ENCODE measurements around the gene MIEF2. TPM values are rescaled to one million over a fixed set of nuclear protein-coding genes. Genes with fewer than 3 reads are reported as not detected.

The MIEF2 gene
- total and polyA plus RNA-seq, 4 donors, result 2.4 to 13.1 (median 9.3) TPM

DNA sequence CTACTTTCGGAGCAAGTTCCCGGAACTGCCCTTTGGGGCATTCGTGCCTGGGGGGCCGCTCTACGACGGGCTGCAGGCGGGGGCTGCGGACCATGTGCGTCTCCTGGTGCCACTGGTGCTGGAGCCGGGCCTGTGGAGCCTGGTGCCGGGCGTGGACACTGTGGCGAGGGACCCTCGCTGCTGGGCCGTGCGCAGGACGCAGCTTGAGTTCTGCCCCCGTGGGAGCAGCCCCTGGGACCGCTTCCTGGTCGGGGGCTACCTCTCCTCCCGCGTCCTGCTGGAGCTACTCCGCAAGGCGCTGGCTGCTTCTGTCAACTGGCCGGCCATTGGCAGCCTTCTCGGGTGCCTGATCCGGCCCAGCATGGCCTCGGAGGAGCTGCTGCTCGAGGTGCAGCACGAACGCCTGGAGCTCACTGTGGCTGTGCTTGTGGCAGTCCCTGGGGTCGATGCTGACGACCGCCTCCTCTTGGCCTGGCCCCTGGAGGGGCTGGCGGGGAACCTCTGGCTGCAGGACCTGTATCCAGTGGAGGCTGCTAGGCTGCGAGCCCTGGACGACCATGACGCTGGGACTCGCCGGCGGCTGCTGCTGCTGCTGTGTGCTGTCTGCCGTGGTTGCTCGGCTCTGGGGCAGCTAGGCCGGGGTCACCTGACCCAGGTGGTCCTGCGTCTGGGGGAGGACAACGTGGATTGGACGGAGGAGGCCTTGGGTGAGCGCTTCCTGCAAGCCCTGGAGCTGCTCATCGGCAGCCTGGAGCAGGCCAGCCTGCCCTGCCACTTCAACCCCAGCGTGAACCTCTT, 3.6 kb downstream of the MIEF2 start:
- Histone ChIP-seq H3K4me3 (ENCODE audit: low read length in 2 of 2) (no peak overlapping the region), H3K27me3 (ENCODE audit: control insufficient read depth in 1 of 2, insufficient read depth in 2 of 2, low read length in 1 of 2) (no peaks in the 10 kb centered on the region), H3K9me3 (ENCODE audit: control insufficient read depth, low read length) (no peaks in the 10 kb centered on the region), H3K36me3 (ENCODE audit: control insufficient read depth in 1 of 2, insufficient read depth in 2 of 2, low read length in 1 of 2) (peaks cover 0 to 3% of the 10 kb centered on the region in 2 donors), H3K4me1 (ENCODE audit: control insufficient read depth in 1 of 2, insufficient read depth in 2 of 2, low read length in 2 of 2) (peaks cover 0 to 5% of the 10 kb centered on the region in 2 donors), H3K27ac (ENCODE audit: low read depth in 1 of 2, low read length in 2 of 2) (no peak overlapping the region)
- intact Hi-C loops (cut with DNase I), result no loop called here
- DNase-seq (no peak), ATAC-seq (ENCODE audit: low FRiP score) (no peak)
- 90 to 92% methylated on average over 46 to 50 of the region's 50 CpGs for WGBS, 2 donors

GRCh38 chr17:18267366-18267765, 6.9 kb downstream of the MIEF2 start:
- intact Hi-C loops (cut with DNase I), result no loop called here
- Histone ChIP-seq H3K4me3 (ENCODE audit: low read length in 2 of 2) (no peak overlapping the region), H3K9me3 (ENCODE audit: control insufficient read depth, low read length) (no peaks in the 10 kb centered on the region), H3K27ac (ENCODE audit: low read depth in 1 of 2, low read length in 2 of 2) (no peak overlapping the region), H3K36me3 (ENCODE audit: control insufficient read depth in 1 of 2, insufficient read depth in 2 of 2, low read length in 1 of 2) (peaks cover 0 to 3% of the 10 kb centered on the region in 2 donors), H3K4me1 (ENCODE audit: control insufficient read depth in 1 of 2, insufficient read depth in 2 of 2, low read length in 2 of 2) (no peaks in the 10 kb centered on the region), H3K27me3 (ENCODE audit: control insufficient read depth in 1 of 2, insufficient read depth in 2 of 2, low read length in 1 of 2) (no peaks in the 10 kb centered on the region)
- WGBS, 2 donors, result 80 to 83% methylated on average over 10 of the region's 10 CpGs
- DNase-seq (no peak), ATAC-seq (ENCODE audit: low FRiP score) (no peak)

DNA sequence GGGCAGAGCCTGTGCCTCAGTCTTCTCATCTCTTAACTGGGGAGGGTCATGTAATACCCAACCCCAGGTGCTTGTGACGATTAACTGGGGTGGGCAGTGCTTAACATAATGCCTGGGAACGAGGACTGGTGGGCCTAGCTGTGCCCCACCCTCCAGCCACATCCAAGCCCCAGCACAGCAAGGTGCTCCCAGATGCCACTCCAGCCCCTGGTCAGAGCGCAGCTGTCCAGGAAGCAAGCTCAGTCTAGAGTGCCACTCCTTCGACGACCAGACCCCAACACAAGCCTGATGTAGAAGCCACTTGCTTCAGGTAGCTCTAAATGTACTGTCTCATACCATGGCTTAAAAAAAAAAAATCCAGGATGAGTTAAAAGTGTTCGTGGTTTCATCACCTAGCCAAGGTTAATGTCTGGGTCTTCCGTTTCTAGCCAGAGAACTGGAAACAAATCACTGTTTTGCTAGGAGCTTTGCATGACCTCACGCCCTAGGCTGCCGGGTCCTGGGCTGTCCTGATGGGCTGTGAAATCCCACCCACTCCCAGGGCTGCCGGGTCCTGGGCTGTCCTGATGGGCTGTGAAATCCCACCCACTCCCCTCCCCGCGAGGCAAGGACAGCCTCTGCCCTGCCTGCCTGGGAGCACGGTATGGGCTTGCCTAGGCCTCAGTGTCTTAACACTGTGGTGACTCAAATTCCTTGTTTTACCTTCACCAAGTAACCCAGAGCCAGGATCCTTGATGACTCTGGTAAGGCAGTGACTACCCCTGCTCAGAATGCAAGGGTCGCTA, 7.7 kb downstream of the MIEF2 start:
- DNase-seq (no peak), ATAC-seq (ENCODE audit: low FRiP score) (no peak)
- H3K4me3 ChIP-seq (ENCODE audit: low read length in 2 of 2), result no peak overlapping the region
- 40 to 45% methylated on average over 14 of the region's 14 CpGs for WGBS, 2 donors
- H3K36me3 ChIP-seq (ENCODE audit: control insufficient read depth in 1 of 2, insufficient read depth in 2 of 2, low read length in 1 of 2), result peaks cover 0 to 3% of the 10 kb centered on the region in 2 donors
- H3K4me1 ChIP-seq (ENCODE audit: control insufficient read depth in 1 of 2, insufficient read depth in 2 of 2, low read length in 2 of 2), result no peaks in the 10 kb centered on the region
- no peaks in the 10 kb centered on the region for H3K27me3 ChIP-seq (ENCODE audit: control insufficient read depth in 1 of 2, insufficient read depth in 2 of 2, low read length in 1 of 2)
- no peak overlapping the region for H3K27ac ChIP-seq (ENCODE audit: low read depth in 1 of 2, low read length in 2 of 2)
- intact Hi-C loops (cut with DNase I), result no loop called here
- no peaks in the 10 kb centered on the region for H3K9me3 ChIP-seq (ENCODE audit: control insufficient read depth, low read length)

DNA sequence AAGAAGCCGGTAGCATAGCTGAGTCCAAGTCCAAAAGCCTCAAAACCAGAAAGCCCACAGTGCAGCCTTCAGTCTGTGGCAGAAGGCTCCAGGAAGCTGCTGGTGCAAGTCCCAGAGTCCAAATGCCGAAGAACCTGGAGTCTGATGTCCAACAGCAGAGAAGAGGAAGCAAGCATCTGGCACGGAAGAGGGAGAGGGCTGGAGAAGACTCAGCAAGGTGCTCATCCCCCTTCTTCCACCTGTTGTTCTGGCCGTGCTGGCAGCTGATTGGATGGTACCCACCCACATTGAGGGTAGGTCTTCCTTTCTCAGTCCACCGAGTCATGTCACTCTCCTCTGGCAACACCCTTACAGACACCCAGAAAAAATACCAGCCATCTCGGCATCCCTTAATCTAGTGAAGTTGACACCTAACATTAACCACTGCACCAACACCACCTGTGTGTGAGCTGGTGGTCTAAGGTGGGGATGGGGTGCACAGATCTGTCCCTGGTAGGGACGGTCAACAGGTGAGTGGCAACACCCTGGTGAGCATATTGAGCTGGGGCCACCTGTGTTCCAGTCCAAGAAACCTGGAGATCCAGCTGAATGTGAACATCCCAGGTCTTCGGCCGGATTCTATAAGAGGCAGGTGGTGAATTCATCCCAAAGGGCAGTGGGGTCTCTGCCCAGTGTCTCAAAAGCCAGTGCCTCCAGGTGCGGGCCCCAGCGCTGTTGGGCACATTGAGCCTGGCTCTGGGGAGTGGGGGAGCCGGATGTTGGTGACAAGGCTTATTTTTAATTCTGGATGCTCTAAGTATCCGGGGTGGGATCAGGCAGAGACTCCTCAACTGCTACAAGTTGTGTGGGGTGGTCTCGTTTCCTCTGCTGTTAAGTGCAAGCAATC, 9.8 kb downstream of the MIEF2 start:
- WGBS, 2 donors, result 79 to 80% methylated on average over 14 of the region's 14 CpGs
- Histone ChIP-seq H3K27me3 (ENCODE audit: control insufficient read depth in 1 of 2, insufficient read depth in 2 of 2, low read length in 1 of 2) (no peaks in the 10 kb centered on the region), H3K9me3 (ENCODE audit: control insufficient read depth, low read length) (no peaks in the 10 kb centered on the region), H3K4me3 (ENCODE audit: low read length in 2 of 2) (no peak overlapping the region), H3K36me3 (ENCODE audit: control insufficient read depth in 1 of 2, insufficient read depth in 2 of 2, low read length in 1 of 2) (peaks cover 0 to 2% of the 10 kb centered on the region in 2 donors), H3K4me1 (ENCODE audit: control insufficient read depth in 1 of 2, insufficient read depth in 2 of 2, low read length in 2 of 2) (no peaks in the 10 kb centered on the region), H3K27ac (ENCODE audit: low read depth in 1 of 2, low read length in 2 of 2) (no peak overlapping the region)
- ATAC-seq (ENCODE audit: low FRiP score) (no peak), DNase-seq (no peak)
- intact Hi-C loops (cut with DNase I), result no loop called here

- no peaks in the 10 kb centered on the region for H3K9me3 ChIP-seq (ENCODE audit: control insufficient read depth, low read length)
- intact Hi-C loops (cut with DNase I), result no loop called here
- ATAC-seq (ENCODE audit: low FRiP score), result no peak
- 91 to 92% methylated on average over 1 of the region's 1 CpG for WGBS, 2 donors
- H3K4me1 ChIP-seq (ENCODE audit: control insufficient read depth in 1 of 2, insufficient read depth in 2 of 2, low read length in 2 of 2), result no peaks in the 10 kb centered on the region
- no peak overlapping the region for H3K4me3 ChIP-seq (ENCODE audit: low read length in 2 of 2)
- H3K27me3 ChIP-seq (ENCODE audit: control insufficient read depth in 1 of 2, insufficient read depth in 2 of 2, low read length in 1 of 2), result no peaks in the 10 kb centered on the region
- no peak overlapping the region for H3K27ac ChIP-seq (ENCODE audit: low read depth in 1 of 2, low read length in 2 of 2)
- no peak for DNase-seq
- peaks cover 4 to 13% of the 10 kb centered on the region in 2 donors for H3K36me3 ChIP-seq (ENCODE audit: control insufficient read depth in 1 of 2, insufficient read depth in 2 of 2, low read length in 1 of 2)
Measured at GRCh38 chr17:18277076-18277475, 16.6 kb downstream of the MIEF2 start.

- Histone ChIP-seq H3K27ac (ENCODE audit: low read depth in 1 of 2, low read length in 2 of 2) (no peak overlapping the region), H3K9me3 (ENCODE audit: control insufficient read depth, low read length) (no peaks in the 10 kb centered on the region), H3K36me3 (ENCODE audit: control insufficient read depth in 1 of 2, insufficient read depth in 2 of 2, low read length in 1 of 2) (peaks cover 6 to 15% of the 10 kb centered on the region in 2 donors), H3K4me1 (ENCODE audit: control insufficient read depth in 1 of 2, insufficient read depth in 2 of 2, low read length in 2 of 2) (no peaks in the 10 kb centered on the region), H3K4me3 (ENCODE audit: low read length in 2 of 2) (no peak overlapping the region), H3K27me3 (ENCODE audit: control insufficient read depth in 1 of 2, insufficient read depth in 2 of 2, low read length in 1 of 2) (no peaks in the 10 kb centered on the region)
- 75 to 84% methylated on average over 3 of the region's 3 CpGs for WGBS, 2 donors
- intact Hi-C loops (cut with DNase I), result no loop called here
- DNase-seq (no peak), ATAC-seq (ENCODE audit: low FRiP score) (no peak)
Measured at GRCh38 chr17:18278867-18279266, 18.4 kb downstream of the MIEF2 start.

DNA sequence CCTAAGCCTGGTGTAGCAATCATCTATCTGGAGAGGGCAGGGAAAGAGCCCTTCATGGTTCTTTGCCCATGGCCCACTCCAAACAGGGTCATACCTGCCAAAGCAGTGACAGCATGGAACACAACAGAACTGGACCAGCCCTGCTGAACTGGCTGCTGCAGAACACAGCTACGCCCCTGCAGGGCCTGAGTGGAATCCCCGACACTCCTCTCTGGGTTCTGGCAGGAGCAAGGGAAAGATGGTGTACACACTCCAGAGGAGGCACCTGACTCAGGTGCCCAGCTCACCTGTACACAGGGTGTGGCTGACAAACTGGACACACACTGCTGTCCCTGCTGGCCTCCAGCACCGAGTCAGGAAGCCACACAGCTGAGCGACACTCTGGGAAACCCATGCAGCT, 19.8 kb downstream of the MIEF2 start:
- ATAC-seq (ENCODE audit: low FRiP score), result no peak
- WGBS, 2 donors, result 95 to 97% methylated on average over 4 of the region's 4 CpGs
- H3K27ac ChIP-seq (ENCODE audit: low read depth in 1 of 2, low read length in 2 of 2), result no peak overlapping the region
- H3K36me3 ChIP-seq (ENCODE audit: control insufficient read depth in 1 of 2, insufficient read depth in 2 of 2, low read length in 1 of 2), result peaks cover 6 to 16% of the 10 kb centered on the region in 2 donors
- no peaks in the 10 kb centered on the region for H3K27me3 ChIP-seq (ENCODE audit: control insufficient read depth in 1 of 2, insufficient read depth in 2 of 2, low read length in 1 of 2)
- no peak for DNase-seq
- H3K4me1 ChIP-seq (ENCODE audit: control insufficient read depth in 1 of 2, insufficient read depth in 2 of 2, low read length in 2 of 2), result no peaks in the 10 kb centered on the region
- intact Hi-C loops (cut with DNase I), result no loop called here
- H3K4me3 ChIP-seq (ENCODE audit: low read length in 2 of 2), result no peak overlapping the region
- no peaks in the 10 kb centered on the region for H3K9me3 ChIP-seq (ENCODE audit: control insufficient read depth, low read length)

GRCh38 chr17:18280766-18281371, 20.4 kb downstream of the MIEF2 start:
- DNase-seq, result no peak
- Histone ChIP-seq H3K4me1 (ENCODE audit: control insufficient read depth in 1 of 2, insufficient read depth in 2 of 2, low read length in 2 of 2) (no peaks in the 10 kb centered on the region), H3K36me3 (ENCODE audit: control insufficient read depth in 1 of 2, insufficient read depth in 2 of 2, low read length in 1 of 2) (peaks cover 6 to 18% of the 10 kb centered on the region in 2 donors), H3K27me3 (ENCODE audit: control insufficient read depth in 1 of 2, insufficient read depth in 2 of 2, low read length in 1 of 2) (no peaks in the 10 kb centered on the region), H3K27ac (ENCODE audit: low read depth in 1 of 2, low read length in 2 of 2) (no peak overlapping the region), H3K4me3 (ENCODE audit: low read length in 2 of 2) (no peak overlapping the region), H3K9me3 (ENCODE audit: control insufficient read depth, low read length) (no peaks in the 10 kb centered on the region)
- WGBS, 2 donors, result 43 to 52% methylated on average over 5 of the region's 5 CpGs
- intact Hi-C loops (cut with DNase I), result no loop called here
- ATAC-seq (ENCODE audit: low FRiP score), result no peak
